Heart left ventricle (tissue), 13 donors: Measurements from ENCODE around the gene ZNF524.

Experiments used
- POLR2A ChIP-seq, 2 donors: fragments of 450-650 bp; IDR thresholded peaks; one replicate each; pipeline ENCODE4 v1.6.1; 2017; ENCODE audit warnings: antibody characterized with exemption in 2 of 2, mild to moderate bottlenecking in 2 of 2, moderate library complexity in 2 of 2
- TF ChIP-seq, protein P1 (sequence below), 12 donors: fragments of 200-600 bp; sonication (generic) in 4 of 12; IDR thresholded peaks; one replicate each; pipeline versions ENCODE4 v1.5.0 to v1.8.0; 2018 to 2022; ENCODE audit warnings: antibody characterized with exemption in 12 of 12, mild to moderate bottlenecking in 5 of 12
- donor health status: ischemic (EF 13 %, LVEDD 7.1; RV severe dilation, severe dysfunction).
- donor health status: DM: no; HTN: yes; CAD: no.
- donor health status: DM: no; HTN: no; CAD: no.
- donor health status: ischemic (EF 25% LVEDD 6.9; RV normal size, moderate dysfunction).
- donor health status: ischemic (EF 25% LVEDD 5.7; RV mildly dilated, moderate dysfunction).
- donor health status: ischemic (EF 35%, LVEDD 5.7; RV mildly dilated, moderate dysfunction).
- donor health status: nonischemic (EF 11% LVEDD 7.7; RV severe dilation, severe dysfunction).
- donor health status: DM: yes; HTN: yes; CAD: no.
- donor health status: PGD.
- donor health status: ischemic (EF 29% LVEDD 5.4; RV normal size, mild dysfunction).
- donor health status: nonischemic (EF 23%, LVEDD 6.1; RV moderate dilation, normal function).

GRCh38 chr19:55603115-55603514, 3.0 kb downstream of the ZNF524 start:
- TF ChIP-seq, protein P1, sequence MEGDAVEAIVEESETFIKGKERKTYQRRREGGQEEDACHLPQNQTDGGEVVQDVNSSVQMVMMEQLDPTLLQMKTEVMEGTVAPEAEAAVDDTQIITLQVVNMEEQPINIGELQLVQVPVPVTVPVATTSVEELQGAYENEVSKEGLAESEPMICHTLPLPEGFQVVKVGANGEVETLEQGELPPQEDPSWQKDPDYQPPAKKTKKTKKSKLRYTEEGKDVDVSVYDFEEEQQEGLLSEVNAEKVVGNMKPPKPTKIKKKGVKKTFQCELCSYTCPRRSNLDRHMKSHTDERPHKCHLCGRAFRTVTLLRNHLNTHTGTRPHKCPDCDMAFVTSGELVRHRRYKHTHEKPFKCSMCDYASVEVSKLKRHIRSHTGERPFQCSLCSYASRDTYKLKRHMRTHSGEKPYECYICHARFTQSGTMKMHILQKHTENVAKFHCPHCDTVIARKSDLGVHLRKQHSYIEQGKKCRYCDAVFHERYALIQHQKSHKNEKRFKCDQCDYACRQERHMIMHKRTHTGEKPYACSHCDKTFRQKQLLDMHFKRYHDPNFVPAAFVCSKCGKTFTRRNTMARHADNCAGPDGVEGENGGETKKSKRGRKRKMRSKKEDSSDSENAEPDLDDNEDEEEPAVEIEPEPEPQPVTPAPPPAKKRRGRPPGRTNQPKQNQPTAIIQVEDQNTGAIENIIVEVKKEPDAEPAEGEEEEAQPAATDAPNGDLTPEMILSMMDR (IDR thresholded peaks at IDR 0.05), result no peak
- TF ChIP-seq POLR2A (IDR thresholded peaks at IDR 0.05), result no peak
